ENCODE measurements around the gene CTNND2.
A peak's percentile ranks its signal among the peaks of the same experiment; 100 is the strongest.

GRCh38 chr5:11719888-11720481 is 184.3 kb downstream of the CTNND2 start:
- peak in 3 of 6 experiments; percentile 11 to 24 (median 23) for TF ChIP-seq CTCF (IDR thresholded peaks at IDR 0.05)
- no peak for TF ChIP-seq POLR2A (IDR thresholded peaks at IDR 0.05)

Data from Peyer's patch (tissue), 4 donors.